Activated CD8-positive, alpha-beta memory T cell treated with anti-CD3 and anti-CD28 coated beads for 4 hours (primary cell): ENCODE measurements around the gene FGF6.
"Not testable (repeated sequence)": the region's sequence is repeated elsewhere in the genome, so short reads cannot be mapped to it uniquely, and the experiment has no call there.

Source experiments
- DNase-seq, 2 donors: peaks; one replicate each; pipeline ENCODE4 v3.0.0-alpha.2; 2020; ENCODE audit warnings: low read depth in 2 of 2

The FGF6 gene

DNA sequence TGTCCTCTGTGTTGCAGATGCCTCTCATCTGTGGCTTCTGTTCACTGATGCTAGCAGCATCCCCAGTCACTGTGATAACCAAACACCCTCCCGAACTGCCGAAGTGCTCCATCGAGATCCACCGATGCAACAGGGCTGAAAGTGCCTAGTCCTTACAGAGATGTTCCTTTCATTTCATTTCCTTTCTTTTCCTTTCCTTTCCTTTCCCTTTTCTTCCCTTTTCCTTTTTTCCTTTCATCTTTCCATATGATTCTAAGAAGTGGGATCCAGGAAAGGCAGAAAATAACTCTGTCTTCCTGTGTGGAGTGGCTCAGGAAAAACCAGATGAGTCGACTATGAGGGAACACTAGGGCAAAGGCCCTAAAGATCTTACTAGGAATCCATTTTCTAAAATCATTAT lies 26.7 kb downstream of the FGF6 start:
- DNase-seq: no peak

- no peak for DNase-seq
Observed at GRCh38 chr12:4417936-4418335, 27.7 kb downstream of the FGF6 start.

DNA sequence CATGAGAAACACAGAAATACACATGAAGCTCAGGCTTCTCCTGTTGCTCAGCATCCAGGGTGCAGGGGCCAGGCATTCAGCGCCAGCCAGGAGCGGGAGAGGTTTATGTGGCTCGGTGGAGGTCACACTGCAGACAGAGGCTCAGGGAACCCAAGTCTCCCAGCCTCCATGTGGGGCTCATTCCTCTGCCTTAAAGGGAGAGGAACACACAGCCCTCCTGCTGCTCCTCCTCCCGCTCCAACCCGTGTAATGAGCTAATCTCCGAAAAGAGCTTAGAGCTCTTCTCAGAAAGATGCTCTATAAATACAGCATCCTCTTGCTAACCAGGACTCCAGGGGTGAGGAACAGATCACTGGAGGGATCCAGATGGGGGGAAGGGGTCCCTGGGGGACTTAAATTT lies 28.2 kb downstream of the FGF6 start:
- DNase-seq: no peak

GRCh38 chr12:4416276-4416675 lies 29.3 kb downstream of the FGF6 start:
- DNase-seq: no peak

- DNase-seq: no peak
Observed at GRCh38 chr12:4412465-4412864, 33.1 kb downstream of the FGF6 start.

- DNase-seq: no peak
Observed at GRCh38 chr12:4412056-4412455, 33.6 kb downstream of the FGF6 start.

GRCh38 chr12:4407136-4407535 lies 38.5 kb downstream of the FGF6 start:
- no peak for DNase-seq

DNA sequence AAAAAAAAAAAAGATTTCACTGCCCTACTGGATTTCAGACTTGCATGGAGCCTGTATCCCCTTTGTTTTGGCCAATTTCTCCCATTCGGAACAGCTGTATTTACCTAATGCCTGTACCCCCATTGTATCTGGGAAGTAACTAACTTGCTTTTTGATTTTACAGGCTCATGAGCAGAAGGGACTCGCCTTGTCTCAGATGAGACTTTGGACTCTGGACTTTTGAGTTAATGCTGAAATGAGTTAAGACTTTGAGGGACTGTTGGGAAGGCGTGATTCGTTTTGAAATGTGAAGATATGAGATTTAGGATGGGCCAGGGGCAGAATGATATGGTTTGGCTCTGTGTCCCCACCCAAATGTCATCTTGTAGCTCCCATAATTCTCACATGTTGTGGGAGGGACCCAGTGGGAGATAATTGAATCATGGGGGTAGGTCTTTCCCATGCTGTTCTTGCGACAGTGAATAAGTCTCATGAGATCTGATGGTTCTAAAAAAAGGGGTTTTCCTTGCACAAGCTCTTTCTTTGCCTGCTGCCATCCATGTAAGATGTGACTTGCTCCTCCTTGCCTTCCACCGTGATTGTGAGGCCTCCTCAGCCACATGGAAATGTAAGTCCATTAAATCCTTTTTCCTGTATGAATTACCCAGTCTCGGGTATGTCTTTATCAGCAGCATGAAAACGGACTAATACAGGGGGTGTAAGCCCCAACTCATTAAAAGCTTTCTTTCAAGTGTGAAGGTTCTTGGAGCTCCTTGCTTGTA lies 40.6 kb downstream of the FGF6 start:
- not testable (repeated sequence) for DNase-seq

DNA sequence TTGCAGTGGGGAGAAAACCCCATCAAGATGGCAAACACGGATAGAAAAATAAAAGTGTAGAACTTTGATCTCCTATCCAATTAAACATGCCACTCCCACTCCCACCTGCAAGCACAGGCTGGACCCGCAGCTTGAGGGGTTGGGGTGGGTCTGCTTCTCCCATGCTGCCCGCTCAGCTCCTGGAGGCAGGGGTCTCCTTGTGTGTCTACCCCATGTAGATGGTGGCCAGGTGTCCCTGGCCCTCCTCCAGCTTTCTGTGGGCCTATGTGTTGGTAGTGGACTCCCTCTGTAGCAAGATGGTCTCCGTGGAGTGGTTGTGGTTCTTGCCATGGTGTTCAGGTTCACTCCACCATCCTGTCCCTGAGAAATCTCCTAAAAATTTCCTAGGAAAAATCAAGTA lies 42.6 kb downstream of the FGF6 start:
- no peak for DNase-seq

DNA sequence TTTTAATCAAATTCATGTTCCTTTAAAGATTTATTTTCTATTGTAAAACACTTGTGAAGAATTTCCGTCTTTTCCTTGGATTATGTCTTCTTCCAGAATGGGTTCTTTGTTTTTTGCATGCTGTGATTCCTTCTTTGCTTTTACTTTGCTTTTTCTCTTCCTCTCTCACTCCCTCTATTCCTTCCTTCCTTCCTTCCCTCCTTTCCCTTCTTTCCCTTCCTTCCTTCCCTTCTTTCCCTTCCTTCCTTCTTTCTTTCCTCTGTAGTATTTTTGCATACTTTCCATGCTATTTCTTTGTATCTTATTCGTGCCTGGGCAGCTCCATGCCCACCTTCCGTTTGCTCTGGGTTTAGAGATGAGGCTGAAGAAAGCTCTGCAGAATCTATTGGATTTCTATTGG lies 44.5 kb downstream of the FGF6 start:
- DNase-seq: no peak

- no peak for DNase-seq
Observed at GRCh38 chr12:4395818-4396217, 49.8 kb downstream of the FGF6 start.

GRCh38 chr12:4393211-4393610 lies 52.4 kb downstream of the FGF6 start:
- DNase-seq: no peak

DNA sequence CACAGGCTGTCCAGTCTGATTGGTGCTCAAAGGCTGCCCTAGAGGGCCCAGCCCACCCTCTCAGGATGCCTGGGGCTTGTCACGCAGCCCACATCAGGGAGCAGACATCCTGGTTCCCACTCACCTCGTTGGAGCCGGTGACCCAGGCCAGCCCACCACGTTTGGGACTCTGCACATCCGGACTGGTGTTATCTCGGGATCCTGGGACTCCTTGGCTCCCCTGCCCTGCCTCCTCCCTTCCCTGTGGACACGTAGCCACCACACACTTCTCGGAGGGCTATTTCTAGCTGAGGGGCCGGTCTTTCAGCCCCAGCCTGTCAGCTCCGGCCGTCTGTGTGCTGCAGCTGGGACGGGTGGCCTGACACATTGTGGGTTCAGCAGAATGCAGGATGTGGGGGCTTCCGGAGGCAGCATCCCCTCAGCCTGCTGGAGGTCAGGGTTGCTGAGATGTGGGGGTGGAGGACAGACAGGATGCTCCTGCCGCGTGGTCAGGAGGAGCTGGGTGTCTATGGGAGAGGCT lies 53.3 kb downstream of the FGF6 start:
- DNase-seq: no peak

DNA sequence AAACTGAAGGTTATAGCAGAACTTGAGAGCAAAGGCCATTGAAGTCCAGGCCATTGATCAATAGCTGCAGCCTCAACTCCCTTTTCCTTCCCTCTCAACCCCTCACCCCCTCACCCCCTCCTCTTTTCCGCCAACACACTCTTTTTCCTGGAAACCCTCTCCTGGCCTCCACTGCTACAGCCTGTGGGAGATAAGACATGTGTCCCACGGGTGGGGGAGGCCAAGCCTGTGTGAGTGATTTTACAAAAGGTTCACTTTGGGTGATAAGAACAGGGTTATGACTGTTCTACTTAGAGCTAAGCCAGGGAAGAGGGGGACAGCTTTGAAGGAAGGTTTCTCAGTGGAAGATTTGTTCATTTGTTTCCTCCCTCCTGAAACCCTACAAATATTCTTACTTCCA lies 57.0 kb downstream of the FGF6 start:
- no peak for DNase-seq

DNA sequence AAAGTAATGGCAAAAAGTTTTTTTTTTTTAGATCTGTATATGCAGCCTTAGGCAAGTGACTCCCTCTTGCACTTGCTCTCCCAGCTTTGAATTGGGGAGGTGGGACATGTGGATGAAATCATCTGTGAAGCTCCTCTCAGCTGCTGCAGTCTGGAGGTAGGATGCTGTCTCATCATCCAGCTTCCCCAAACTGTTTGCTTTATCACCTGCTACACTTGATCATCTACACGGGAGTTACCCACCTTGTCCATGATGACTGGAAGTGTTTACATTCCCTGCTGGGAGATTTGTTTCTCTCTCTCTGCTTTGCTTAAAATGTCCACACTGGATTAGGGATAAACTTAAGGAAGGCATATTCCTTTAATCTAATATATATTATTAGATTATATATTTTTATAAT lies 57.6 kb downstream of the FGF6 start:
- DNase-seq: no peak

GRCh38 chr12:4387607-4388006 lies 58.0 kb downstream of the FGF6 start:
- DNase-seq: no peak

DNA sequence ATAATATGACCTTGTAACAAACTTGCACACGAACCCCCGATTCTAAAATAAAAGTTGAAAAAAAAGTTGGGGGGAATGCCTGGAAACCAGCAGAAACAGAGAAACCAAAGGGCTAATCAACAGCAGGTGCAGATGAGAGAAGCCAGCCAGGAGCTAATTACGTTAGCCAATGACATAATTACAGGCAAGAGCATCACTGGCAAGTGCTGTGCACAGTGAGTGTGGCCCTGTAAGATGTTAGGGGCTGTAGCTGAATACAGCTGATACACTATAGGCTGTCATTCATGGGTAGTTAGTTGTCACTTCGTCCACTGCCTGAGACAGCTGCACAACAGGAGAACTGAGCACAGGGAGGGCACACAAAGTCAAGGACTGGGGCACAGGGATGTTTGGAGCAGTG lies 58.8 kb downstream of the FGF6 start:
- DNase-seq: no peak
